GM12878 (cell line): ENCODE results near the gene RELT. TPM values are rescaled to one million over a fixed set of nuclear protein-coding genes. Genes with fewer than 3 reads are reported as not detected.

Experiments used
- BHLHE40 ChIP-seq, 2 experiments: fragments of 450-650 bp in 1 of 2; IDR thresholded peaks; 2 replicates each; pipeline ENCODE4 v1.6.1; 2011 to 2017; ENCODE audit warnings: low read depth in 2 of 2, borderline replicate concordance in 1 of 2, improper control_type of control experiment in 1 of 2, low read length in 1 of 2, mild to moderate bottlenecking in 1 of 2
- CREM ChIP-seq: IDR thresholded peaks from 2 replicates; pipeline ENCODE4 v1.6.1; 2014; ENCODE audit warnings: antibody characterized with exemption, low read depth
- E2F4 ChIP-seq: IDR thresholded peaks from 2 replicates; pipeline ENCODE4 v1.6.1; 2012; ENCODE audit warnings: low read depth, low read length, improper control_type of control experiment
- E4F1 ChIP-seq: fragments of 450-650 bp; IDR thresholded peaks from 2 replicates; pipeline ENCODE4 v1.6.1; 2018; ENCODE audit warnings: borderline replicate concordance, mild to moderate bottlenecking; ENCODE audit not compliant: partially characterized antibody
- HDGF ChIP-seq: fragments of 450-650 bp; IDR thresholded peaks from 2 replicates; pipeline ENCODE4 v1.6.1; 2016; ENCODE audit warnings: antibody characterized with exemption
- IRF4 ChIP-seq: IDR thresholded peaks from 2 replicates; pipeline ENCODE4 v1.6.1; 2011; ENCODE audit warnings: low read depth, low read length
- MTA2 ChIP-seq: fragments of 450-650 bp; IDR thresholded peaks from 2 replicates; pipeline ENCODE4 v1.6.1; 2016; ENCODE audit warnings: low read depth, mild to moderate bottlenecking, moderate library complexity
- MXI1 ChIP-seq: fragments of 150-350 bp; IDR thresholded peaks from 2 replicates; pipeline ENCODE4 v1.6.1; 2011; ENCODE audit warnings: low read depth, mild to moderate bottlenecking, inconsistent platforms, low read length, improper control_type of control experiment
- MYC ChIP-seq: IDR thresholded peaks from 2 replicates; pipeline ENCODE4 v1.6.1; 2011; ENCODE audit warnings: mild to moderate bottlenecking, low read length, moderate library complexity, inconsistent platforms; ENCODE audit not compliant: insufficient read depth, insufficient replicate concordance, insufficient read length, severe bottlenecking
- NBN ChIP-seq: fragments of 450-650 bp; IDR thresholded peaks from 2 replicates; pipeline ENCODE4 v1.6.1; 2016
- NR2C1 ChIP-seq: fragments of 450-650 bp; IDR thresholded peaks from 2 replicates; pipeline ENCODE4 v1.6.1; 2017; ENCODE audit warnings: antibody characterized with exemption, mild to moderate bottlenecking, moderate library complexity
- NR2C2 ChIP-seq: IDR thresholded peaks from 2 replicates; pipeline ENCODE4 v1.6.1; 2011; ENCODE audit warnings: borderline replicate concordance, low read depth; ENCODE audit not compliant: control insufficient read depth, insufficient read length
- SKIL ChIP-seq: fragments of 450-650 bp; IDR thresholded peaks from 2 replicates; pipeline ENCODE4 v1.6.1; 2017; ENCODE audit warnings: mild to moderate bottlenecking, low read depth, inconsistent platforms; ENCODE audit not compliant: poor library complexity, severe bottlenecking
- SPI1 ChIP-seq: IDR thresholded peaks from 2 replicates; pipeline ENCODE4 v1.6.1; 2011; ENCODE audit warnings: low read depth, mild to moderate bottlenecking, low read length, moderate library complexity, borderline replicate concordance; ENCODE audit not compliant: insufficient read depth
- TCF12 ChIP-seq: IDR thresholded peaks from 2 replicates; pipeline ENCODE4 v1.6.1; 2011; ENCODE audit warnings: low read depth, mild to moderate bottlenecking, low read length
- ZBTB11 ChIP-seq: fragments of 450-650 bp; formaldehyde crosslinking; IDR thresholded peaks from 2 replicates; pipeline ENCODE4 v1.5.0; 2022; ENCODE audit warnings: mild to moderate bottlenecking, missing genetic modification characterization
- polyA plus RNA-seq, 11 experiments: library from polyadenylated mRNA; depleted of rRNA in 4 of 11; unstranded in 6 of 11; stranded (reverse) in 5 of 11; fragments of >200 nt; fragmentation: Nextera tagmentation in 4 of 11; fragmentation: Illumina TruSeq in 1 of 11; extraction: Ambion mirVana in 4 of 11; extraction: Trizol in 1 of 11; gene quantifications; 1 replicate in 1 of 11; 2 replicates in 10 of 11; pipeline versions ENCODE4 v1.2.1 to v1.2.3, GENCODE V29; 2011 to 2016; ENCODE audit warnings: inconsistent platforms in 2 of 11, missing spikeins in 2 of 11, low read depth in 1 of 11
- total RNA-seq, 4 experiments: library from RNA; depleted of rRNA in 3 of 4; stranded (reverse); fragments of >200 nt in 3 of 4; fragmentation: Illumina TruSeq in 1 of 4; extraction: Trizol in 1 of 4; gene quantifications; 2 replicates each; pipeline versions ENCODE4 v1.2.1 to v1.2.3, GENCODE V29; 2013 to 2021

The RELT gene
- total and polyA plus RNA-seq, 10 of the 15 experiments (the other 5 are each of a cell fraction or from before 2014, with no cell fraction given), result 1.2 to 28.5 (median 10.8) TPM

- TF ChIP-seq E4F1 (peak; percentile 36), NR2C2 (peak; percentile 8), BHLHE40 (IDR thresholded peaks at IDR 0.05; ENCODE audit: borderline replicate concordance in 1 of 2, low read depth in 2 of 2, low read length in 1 of 2) (peak in 1 of 2 experiments; percentile 78; a peak in 3 of 4 replicates), MXI1 (peak; percentile 81), NR2C1 (peak; percentile 71), E2F4 (no peak), SKIL (peak; percentile 49), NBN (peak; percentile 98), ZBTB11 (no peak), CREM (peak; percentile 69; the same call in 1 of the 2 replicates), MTA2 (peak; percentile 74), IRF4 (0 out of 2 replicates have a peak, but pooled peaks have one; percentile 38), TCF12 (peak; percentile 60), SPI1 (peak; percentile 42; the same call in 1 of the 2 replicates), HDGF (peak; percentile 99), MYC (peak; percentile 77)
These were observed 817 bp downstream of the RELT start (continued) for GRCh38 chr11:73376803-73377629.
